Measurements from ENCODE around the gene ELK4. TPM values are rescaled to one million over a fixed set of nuclear protein-coding genes. Genes with fewer than 3 reads are reported as not detected.

ELK4 gene
- total and polyA plus RNA-seq, 2 of the 8 experiments (the other 6 are each of a cell fraction or from before 2014, with no cell fraction given) = 2.9 to 26.3 TPM

DNA sequence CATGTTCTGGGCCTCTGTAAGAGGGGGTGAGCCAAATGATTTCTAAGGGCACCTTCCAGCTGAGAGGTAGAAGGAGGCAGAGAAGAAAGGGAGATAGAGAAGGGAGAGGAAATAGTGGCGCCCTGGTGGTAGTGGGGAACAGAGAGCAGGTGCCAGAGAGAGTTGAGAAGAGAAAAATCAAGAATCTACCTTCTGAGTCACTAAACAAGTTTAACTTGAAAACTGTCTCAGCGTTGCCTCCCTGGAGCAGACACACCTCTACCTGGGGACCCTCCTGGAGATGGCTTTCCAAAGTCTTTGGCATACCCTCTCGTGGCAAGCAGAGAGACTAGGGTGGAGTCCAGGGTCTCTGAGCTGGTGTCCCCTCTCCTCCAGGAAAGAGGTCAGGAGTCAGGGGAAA lies 49.6 kb upstream of the ELK4 start (continued):
- TF ChIP-seq, protein P1, sequence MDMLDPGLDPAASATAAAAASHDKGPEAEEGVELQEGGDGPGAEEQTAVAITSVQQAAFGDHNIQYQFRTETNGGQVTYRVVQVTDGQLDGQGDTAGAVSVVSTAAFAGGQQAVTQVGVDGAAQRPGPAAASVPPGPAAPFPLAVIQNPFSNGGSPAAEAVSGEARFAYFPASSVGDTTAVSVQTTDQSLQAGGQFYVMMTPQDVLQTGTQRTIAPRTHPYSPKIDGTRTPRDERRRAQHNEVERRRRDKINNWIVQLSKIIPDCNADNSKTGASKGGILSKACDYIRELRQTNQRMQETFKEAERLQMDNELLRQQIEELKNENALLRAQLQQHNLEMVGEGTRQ (IDR thresholded peaks at IDR 0.05; ENCODE audit: low read length) = no peak
